Activated CD8-positive, alpha-beta memory T cell treated with anti-CD3 and anti-CD28 coated beads, Interleukin-2, amount 50 U/mL, for 48 hours (primary cell): ENCODE measurements around the gene CDCP1.
"Not testable (repeated sequence)": the region's sequence is repeated elsewhere in the genome, so short reads cannot be mapped to it uniquely, and the experiment has no call there.

Source experiments
- DNase-seq: peaks from one replicate; pipeline ENCODE4 v3.0.0-alpha.2; 2020

The CDCP1 gene

DNA sequence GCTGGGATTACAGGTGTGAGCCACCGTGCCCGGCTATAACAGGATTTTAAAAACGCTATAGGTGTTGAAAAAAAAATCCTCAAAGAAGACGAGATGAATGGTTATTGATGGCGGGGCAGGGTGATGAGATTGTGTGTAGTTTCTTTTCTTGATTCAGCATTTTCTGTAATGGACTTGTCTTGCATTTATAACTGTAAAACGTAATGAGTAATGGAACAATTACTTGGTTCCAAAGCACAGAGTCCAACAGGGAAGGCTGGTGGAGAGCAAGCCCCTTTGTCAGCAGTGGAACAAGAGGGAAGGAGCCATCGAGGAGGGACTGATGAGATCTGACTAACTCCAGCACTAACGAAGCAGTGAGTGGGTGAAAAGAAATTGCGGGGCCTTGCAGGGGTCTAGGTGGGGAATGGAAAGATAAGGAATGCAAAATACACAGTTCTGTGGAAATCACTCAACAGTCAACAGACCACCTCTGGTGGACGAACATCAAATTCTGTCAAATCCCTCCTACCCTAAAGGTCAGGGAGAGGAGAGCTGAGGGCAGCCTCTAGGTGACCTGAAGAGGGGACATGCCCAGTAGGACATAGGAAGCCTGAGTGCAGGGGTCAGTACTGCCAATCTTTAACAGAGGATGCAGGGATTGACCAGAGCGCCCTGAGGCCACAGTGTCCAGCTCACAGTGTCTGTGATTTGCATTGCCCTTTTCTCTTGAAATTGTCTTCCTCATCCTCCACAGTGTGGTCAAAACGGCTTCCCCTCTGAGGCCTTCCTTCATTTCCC, 23.1 kb upstream of the CDCP1 start:
- no peak for DNase-seq

DNA sequence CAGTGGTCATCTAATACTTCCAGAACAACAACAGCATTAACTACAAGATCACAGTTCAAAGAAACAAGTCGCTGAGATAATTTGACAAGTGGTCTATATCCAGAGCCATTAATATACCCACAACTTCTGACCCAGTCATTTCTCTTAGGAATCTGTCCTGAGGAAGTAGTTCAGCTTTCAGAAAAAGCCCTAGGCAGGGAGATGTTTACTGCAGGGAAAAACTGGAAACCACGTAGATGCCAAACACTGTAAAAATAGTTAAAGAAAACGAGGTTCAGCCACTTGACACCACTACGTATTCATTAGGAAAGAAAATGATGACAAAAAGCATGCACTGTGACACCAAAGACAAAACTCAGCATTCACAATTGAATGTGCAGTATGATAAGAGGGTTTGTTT, 22.3 kb upstream of the CDCP1 start:
- no peak for DNase-seq

DNA sequence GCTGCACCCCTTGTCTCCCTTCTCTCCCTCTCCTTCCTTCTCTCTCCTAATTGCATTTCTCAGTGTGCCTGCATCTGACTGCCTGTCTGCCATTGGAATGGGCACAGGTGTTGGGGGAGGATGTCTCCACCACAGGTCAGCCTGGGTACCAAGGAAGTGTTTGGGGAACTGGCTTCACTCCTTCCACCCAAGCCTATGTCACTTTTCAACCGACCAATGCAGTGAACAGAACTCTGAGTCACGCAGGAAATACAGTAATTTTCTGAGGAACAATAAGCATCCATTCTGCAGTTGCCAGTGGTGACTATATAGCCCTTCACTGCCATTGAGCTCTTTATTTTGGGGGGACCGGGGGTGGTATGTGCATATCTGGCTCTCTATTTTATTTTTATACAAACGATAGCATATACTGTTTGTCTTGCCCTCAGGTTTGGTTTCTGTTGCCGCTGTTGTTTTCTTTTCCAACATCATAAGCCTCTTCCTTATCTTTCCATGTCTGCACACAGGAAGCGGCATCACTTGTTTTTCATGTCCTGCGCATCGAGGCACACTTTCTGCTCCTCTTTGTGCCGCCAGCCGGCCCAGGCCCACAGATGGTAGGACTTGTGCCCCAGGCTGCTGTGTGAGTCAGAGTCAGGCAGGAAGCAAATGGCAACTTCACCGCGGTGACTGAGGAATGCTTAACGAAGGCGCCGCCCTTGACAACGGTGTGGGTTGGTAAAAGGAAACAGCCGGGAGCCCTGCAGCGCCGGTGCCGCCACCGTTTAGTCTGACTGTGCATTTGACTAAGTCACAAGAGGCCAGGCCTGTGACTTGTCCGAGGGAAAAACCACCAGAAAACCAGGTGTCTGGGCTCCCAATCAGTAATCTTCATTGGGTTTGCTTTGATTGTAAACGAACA, 21.1 kb upstream of the CDCP1 start:
- peak; percentile 88 for DNase-seq

DNA sequence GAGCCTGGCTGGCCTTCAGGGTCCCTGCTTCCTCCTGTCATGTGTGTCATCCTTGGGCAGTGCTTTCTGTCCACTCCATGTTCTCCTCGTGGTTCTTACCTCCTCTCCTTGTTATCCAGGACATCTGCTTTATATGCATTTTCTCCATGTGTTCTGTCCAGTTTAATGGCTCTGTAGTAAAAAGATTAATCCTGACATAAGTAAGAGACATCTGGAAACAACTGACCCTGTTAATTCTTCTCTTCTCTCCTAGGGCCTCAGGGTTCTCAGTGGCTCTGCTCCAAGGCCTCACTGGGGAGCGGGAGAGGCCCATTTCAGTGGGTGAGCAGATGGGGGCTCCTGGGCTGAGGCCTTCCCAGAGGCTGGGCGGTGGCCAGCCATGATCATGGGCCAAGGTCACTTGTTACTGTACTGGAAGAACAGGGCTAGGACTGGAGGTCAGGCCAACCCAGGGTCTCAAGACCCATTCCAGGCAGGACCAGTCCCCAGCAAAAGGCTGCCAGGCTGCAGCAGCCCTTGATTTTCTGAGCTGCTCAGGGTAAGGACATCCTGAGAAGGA, 20.2 kb upstream of the CDCP1 start:
- DNase-seq: no peak

DNA sequence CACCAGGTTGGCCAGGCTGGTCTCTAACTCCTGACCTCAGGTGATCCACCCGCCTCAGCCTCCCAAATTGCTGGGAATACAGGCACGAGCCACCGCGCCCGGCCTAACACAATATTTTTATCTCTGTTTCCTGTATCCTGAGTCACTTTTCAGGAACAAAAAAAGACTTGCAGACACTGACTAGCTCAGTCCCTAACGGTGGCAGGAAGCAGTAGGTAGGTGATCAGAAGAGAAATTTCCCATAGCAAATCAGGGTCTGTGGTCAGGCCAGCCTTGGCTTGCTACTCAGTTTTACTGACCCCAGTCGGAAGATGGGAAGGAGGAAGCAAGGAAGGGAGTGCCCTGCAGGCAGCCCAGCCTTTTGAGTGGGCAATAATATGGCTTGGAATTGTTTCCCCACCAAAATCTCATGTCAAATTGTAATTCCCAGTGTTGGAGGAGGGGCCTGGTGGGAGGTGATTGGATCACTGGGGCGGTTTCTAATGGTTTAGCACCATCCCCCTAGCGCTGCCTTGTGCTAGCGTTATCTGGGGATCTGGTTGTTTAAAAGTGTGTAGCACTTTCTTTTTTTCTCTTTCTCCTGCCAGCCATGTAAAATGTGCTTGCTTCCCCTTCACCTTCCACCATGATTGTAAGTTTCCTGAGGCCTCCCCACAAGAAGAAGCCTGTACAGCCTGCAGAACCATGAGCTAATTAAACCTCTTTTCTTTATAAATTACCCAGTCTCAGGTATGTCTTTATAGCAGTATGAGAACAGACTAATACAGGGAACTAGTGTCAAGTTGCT, 19.5 kb upstream of the CDCP1 start:
- DNase-seq: no peak

DNA sequence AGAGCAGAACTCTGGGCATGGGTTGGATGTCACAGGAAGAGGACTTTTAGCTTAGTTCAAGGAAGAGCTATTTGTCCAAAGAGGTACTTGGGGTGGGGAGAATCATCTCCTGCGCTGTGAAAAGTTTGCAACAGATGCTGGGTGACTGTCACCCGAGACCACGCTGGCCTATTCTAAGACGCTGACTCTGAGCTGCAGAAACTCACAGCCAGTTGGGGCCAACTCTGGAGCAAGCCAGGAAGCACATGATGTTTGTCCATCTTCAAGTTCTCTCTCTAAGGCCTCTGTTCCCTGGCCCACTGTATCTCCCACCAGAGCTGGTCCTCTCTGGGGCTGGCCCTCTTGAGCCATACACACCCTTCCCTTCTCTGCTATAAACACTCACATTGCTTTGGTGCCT, 17.9 kb upstream of the CDCP1 start:
- DNase-seq: no peak

DNA sequence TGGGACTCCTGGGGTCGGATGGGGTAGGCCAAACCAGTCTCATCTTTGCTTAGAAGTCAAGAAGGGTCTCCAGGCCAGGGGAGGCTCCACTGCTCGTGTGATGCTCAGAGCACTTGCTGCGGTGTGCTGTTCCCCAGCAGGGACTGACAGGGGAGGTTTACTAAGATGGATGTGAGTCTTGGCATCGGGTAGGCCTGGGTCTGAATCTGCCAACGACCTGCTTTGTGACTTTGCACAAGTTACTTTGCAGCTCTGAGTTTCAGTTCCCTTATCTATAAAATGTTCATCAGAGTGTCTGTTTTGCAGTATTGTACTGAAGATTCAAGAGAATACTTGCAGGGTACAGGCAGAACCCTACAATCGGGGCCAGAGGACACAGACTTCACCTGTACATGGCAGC, 17.3 kb upstream of the CDCP1 start:
- DNase-seq: no peak

DNA sequence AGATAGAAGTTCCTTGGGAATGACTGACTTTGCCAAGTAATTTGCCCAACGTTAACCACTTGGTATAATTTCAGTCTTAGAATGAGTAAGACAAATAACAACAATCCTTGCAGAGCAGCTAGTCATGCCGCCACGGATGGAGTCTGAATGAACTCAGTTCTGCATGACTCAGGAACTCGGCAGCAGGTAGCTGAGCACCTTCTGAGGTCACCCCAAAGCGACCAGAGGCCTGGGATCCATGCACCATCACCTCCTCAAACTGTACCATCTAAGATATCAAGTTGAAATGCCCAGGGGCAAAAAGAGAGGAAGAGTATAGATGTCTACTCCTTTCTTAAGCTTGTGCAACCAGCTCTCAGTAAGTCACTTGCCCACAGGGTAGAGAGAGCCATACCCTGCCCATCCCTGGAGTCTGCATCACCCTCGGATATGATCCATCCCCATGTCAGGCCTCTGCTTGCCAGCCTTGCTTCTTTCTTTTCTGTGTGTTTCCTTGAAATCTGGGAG, 8.5 kb upstream of the CDCP1 start:
- no peak for DNase-seq

DNA sequence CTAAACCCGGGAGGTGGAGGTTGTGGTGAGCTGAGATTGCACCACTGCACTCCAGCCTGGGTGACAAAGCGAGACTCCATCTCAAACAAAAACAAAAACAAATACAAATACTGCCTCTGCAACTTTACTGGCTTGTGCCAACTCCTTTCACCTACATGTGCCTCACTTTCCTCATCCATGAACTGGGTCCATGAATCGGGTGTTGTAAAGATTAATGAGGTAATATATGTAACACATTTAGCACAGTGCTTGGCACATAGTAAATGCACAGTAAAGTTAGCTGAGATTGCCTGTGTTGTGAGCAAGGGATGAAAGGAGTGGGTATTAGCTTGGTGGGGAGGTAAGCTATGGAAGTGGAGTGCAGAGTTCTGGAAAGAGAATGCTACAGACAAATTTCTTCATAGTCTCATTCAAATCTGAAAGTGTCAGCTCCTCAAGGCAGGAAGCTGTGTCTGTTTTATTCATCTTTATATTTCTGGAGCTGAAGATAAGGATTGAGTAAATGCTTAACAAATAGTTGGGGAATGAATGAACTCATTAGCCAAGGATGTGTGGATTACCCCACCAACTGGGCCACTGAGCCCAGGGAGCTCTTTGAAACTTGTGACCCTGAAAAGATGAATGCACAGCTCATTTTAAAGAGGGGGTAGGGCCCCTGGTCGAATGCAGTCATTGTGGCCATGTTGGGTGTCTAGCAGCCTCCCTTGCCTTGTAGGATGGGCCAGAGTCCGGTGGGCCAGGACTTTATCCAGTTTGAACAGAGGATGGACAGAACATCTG, 7.7 kb upstream of the CDCP1 start:
- DNase-seq: no peak

DNA sequence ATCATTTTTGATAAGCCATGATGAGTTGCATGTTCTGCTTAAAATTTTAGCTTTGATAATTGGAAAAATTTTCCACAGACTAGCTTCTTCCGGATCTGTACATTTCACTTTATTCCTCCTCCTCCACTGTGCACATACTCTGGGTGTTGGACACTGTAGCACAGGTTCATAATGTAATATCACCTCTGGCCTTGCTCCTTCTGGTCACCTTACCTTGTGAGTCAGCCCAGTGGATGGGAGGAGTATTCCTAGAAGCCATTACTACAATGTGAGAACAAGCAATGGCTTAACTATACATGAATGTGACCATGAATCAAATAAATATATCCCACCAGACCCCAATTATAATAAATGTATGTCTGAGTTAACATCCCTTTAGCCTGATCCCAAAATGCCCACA, 6.1 kb upstream of the CDCP1 start:
- no peak for DNase-seq

DNA sequence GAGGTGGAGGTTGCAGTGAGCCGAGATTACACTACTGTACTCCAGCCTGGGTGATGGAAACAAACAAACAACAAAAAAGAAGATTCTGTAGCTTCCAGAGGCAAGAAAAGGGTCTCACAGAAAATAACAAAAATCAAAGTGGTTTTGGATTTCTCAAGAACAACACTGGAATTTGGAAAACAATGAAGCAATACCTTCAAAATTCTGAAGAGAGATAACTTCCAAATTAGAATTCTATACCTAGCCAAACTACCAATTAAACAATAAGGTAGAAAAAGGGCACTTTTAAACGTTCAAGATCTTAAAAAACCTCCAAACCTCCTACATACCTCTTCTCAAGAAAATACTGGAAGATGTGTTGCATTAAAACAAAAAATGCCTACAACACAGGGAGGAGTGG, 4.9 kb upstream of the CDCP1 start:
- DNase-seq: no peak

DNA sequence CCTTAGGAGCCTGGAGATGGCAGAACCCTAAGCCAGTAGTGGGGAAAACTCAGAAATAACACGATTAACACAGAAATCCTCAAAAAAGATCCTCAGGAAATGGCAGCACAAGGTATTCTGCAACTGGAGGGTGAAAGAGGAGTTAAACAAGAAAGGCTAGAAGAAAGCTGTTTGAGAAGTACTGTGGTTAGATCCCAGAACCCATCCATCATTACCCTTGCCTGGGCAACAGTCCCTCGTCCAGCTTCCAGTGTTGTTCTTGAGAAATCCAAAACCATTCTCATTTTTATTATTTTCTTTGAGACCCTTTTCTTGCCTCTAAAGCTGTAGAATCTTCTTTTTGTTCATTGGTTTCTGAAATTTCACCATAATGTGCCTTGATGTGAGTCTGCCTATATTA, 2.7 kb upstream of the CDCP1 start:
- no peak for DNase-seq

DNA sequence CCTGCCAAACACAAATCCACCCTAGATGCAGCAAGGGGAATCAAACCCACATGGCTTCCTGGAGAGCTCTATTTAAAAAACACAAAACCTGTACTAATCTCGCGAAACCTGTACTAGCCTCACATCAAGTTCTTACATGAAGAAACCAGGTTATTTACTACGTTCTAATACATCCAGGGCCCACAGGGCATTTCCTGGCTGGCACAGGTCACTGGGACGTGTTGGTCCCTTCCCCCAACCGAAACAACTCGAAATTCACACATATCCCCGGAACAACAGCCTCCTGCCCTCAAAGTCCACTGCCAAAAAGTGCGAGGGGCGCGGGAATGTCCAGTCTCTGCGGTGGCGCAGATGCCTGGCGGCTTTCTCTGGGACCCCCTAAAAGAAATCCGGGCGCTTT, 955 bp downstream of the CDCP1 start:
- no peak for DNase-seq

DNA sequence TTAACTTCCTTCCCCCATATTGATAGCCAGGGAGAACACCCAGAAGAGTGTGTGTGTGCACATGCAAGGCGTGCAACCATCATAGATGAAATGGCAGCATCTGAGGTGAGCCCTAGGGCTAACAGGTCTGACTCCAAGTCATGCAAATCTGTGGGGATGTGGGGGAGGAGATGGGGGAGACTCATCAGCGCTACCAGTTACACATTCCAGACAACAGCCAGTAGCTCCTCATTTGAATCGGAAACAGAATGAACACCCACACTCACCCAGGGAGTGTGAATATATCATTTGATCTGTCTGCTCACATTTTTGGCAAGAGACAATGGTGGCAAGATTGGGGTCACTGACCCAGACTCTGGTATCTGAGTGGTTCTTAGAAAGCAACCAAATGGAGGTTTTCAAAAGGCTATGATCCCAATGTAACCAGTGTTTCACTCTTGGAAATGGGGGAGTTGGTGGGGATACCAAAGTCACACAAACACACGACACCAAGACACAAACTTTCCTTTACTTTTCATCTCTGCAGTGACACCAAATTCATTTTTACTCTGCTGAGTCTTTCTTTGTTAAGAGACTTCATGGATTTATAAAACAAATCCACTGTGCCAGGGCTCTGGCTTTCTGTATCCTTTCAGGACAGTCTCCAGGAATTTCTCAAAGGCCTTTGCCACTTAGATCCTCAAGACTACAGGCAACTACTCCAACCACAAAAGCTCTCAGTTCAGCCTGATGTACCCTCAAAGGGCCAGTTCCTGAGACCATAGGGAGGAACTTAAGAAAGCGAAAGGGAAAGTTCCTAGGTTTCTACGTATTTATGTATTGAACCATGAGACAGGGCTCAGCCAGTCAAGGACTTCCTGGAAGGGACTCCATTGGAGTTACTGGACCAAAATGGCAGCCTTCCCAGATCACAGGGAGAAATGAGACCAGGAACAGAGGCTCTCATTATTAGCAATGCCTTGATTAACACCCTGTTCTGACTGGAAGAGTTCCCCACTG, 2.2 kb downstream of the CDCP1 start:
- DNase-seq: no peak

DNA sequence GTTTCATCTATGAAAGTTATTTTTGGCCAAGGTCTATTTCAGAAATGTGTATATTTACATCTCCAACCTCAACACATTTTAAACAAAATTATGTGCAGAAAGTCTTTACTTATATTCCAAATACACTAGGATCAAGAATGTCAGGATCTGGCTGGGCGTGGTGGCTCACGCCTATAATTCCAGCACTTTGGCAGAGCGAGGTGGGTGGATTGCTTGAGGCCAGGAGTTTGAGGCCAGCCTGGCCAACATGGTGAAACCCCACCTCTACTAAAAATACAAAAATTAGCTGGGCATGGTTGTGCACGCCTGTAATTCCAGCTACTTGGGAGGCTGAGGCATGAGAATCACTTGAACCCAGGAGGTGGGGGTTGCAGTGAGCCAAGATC, 5.4 kb downstream of the CDCP1 start:
- DNase-seq: not testable (repeated sequence)

DNA sequence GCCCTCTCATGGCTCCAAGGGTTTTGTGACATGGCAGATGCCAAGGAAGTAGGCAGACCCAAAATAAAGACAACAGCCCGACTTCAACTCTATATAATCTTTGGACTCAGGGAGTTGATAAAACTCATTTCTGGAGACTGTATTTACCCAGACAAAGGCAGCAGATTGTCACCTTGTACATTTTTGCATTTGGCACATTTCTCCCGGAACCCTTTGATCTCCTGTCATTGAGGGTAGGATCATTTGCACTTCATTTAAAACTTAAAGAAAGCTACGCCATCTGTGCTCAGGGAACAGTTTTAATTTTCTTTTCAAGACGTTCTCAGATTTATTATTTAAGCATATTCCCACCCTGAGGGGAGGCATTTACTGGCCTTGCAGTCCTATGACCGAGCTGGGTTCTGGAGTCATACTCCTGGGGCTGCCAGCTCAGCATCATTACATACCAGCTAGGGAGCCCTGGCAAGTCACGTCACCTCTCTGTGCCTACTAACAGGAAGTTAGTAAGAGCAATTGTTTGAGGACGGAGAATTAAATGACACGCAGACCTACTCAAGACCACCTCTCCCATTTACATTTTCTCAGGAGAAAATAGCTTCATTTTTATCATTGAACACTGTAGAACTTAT, 5.9 kb downstream of the CDCP1 start:
- DNase-seq: no peak

DNA sequence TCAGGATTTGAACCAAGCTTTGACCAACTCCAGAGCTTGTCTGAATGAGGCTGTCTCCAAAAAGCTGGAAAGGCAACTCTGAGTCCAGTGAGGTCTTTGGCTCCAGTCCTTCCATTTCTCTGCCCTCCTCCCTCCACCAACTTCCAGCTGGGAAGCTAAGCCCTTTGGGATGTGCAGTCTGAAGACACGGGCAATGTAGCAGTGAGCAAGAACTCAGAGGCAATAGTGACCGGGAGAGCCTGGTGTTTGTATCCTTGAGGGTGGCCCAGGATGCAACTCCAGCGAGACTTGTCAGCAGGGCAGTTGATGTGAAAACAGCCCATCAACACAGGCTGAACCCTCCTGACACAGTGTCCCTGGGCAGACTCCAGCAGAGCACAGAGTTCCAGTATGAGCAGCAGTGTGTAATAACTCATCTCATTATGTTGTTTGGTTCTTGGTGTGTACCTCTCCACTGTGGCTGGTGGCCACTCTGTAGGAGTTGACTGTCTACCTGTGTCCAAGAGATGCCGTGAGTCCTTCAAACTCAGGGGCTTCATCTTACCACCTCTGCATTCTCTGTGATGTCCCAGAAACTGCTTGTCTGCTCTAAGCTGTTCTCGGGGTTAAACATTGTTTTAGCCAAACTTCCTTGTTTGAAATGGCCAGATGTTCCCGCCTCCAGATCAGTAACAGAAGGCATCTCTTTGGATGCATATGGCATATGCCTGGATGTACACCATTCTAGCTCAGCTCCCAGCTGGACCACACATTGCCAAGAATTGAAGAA, 6.6 kb downstream of the CDCP1 start:
- no peak for DNase-seq

DNA sequence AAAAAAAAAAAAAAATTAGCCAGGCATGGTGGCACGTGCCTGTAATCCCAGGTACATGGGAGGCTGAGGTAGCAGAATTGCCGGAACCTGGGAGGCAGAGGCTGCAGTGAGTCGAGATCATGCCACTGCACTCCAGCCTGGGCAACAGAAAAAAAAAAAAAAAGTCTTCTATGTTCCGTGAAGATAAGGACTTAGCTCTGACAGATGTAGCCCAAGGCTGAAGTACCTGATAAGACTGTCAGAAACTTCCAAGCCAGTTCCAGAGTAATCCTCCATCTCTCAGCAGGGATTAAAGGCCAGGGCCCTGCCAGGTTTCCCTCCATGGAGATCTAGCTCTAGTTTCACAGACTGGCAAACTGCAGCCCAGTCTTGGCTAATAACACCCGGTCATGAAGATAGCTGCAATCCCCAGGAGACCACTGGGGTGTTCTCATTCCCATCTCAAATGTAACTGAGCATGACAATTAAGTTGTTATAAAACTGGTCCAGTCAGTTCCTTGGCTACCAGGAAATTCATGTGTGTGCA, 8.5 kb downstream of the CDCP1 start:
- DNase-seq: no peak

DNA sequence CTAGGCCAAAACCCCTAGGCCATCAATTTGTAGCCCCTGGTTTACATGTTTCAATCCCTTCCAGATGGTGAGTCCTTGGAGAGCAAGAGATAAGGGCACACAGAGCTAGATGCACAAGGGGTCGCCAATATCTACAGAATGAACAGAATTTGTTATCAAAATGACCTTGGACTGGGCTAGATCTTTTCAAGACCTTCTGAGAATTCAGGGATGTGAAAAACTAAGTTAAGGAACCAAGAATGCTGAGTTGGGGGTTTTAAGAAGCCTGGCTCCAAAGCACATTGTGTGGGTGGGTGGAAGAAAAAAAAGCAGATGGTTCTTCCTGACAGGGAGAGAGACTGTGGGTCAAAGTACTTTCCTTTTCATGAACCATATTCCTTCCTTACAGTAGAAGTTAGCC, 10.2 kb downstream of the CDCP1 start:
- no peak for DNase-seq
